HG02884 (cell line): ENCODE data around the gene SNX25.
A peak's percentile ranks its signal among the peaks of the same experiment; 100 is the strongest.

Experiments used
- ATAC-seq: cut with Tn5 transposase; IDR thresholded peaks from one replicate; pipeline ENCODE4 v1.9.1; 2021; ENCODE audit warnings: mild to moderate bottlenecking, moderate library complexity; ENCODE audit not compliant: unreplicated experiment

The SNX25 gene

DNA sequence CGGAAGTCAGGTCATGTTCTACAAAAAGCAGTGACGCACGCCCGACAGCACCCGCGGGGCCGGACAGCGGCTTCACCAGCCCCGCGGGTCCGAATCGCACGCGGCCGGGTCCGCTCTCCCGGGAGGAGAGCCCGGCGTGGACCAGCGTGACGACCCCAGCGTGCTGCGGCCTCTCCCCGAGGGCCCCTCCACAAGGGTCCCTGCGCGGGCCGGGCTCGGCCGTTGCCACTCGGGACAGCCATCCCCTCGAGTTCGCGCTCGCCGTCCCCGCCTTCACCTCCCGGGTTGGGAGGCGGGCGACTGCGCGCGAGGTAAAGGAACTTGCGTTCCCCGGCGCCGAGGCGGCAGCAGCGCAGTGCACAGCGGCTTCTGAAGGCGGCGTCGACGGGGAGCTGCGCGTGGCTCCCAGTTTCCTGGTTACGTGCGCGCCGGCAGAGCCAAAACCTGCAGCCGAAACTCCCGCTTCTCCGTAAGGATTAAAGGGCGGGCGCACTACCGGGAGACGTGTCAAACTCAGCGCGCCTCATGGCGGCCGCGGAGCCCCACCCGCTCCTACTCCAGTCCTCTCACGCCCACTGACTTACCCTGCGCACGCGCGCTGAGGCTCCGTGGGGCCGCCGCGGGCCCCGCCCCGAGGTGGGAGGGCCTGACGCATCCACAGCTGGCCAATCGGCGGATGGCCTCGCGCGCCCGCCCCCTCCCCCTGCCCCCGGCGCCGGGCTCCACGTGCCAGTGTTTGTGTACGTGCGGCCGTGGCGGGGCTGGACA is 186.7 kb downstream of the SNX25 start:
- peak; percentile 71 for ATAC-seq

DNA sequence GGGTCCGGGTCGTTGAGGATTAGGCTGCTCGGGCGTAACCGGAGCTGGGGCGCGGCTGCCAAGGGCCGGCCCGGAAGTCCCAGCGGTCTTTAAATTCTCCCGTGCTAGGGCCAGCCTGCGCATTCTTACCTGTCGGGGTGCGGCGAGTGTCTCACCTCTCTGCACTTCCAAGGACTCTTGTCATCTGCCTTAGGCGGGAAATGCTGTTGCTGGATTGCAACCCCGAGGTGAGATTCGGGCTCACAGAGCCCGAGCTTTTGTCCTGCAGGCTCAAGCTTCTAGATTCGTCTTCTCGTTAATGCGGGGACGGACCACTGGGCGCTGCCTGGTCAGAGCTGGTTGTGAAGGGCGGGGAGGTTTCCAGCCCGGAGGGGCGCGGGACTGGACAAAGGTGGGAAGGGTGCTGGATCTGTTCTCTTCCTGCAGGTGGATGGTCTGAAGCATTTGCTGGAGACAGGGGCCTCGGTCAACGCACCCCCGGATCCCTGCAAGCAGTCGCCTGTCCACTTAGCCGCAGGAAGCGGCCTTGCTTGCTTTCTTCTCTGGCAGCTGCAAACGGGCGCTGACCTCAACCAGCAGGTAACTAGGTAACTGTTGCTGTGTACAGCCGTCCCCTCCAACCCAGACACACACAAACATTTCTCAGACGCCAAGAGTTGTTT is 187.5 kb downstream of the SNX25 start, which contains the start of gene ANKRD37:
TSS of gene ANKRD37 (plus strand) at position 118 of the 662 bp plus-strand sequence. CDS start at position 201, 83 bp downstream.
- no peak for ATAC-seq

DNA sequence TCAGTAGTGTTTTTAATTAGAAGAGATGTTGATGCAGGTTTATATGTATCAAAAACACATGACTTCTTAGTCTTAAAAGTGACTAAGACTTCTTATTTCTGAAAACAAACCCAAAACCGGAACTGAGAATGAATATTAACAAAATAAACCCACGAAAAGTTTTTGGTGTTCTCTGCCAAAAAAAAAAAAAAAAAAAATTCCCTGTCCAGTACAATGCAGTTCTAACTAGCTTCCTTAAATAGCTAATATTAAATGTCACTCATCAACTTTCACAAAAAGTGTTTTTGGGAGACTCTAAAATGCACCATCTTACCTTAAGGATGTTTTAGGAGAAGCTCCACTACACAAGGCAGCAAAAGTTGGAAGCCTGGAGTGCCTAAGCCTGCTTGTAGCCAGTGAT is 189.2 kb downstream of the SNX25 start:
- no peak for ATAC-seq

DNA sequence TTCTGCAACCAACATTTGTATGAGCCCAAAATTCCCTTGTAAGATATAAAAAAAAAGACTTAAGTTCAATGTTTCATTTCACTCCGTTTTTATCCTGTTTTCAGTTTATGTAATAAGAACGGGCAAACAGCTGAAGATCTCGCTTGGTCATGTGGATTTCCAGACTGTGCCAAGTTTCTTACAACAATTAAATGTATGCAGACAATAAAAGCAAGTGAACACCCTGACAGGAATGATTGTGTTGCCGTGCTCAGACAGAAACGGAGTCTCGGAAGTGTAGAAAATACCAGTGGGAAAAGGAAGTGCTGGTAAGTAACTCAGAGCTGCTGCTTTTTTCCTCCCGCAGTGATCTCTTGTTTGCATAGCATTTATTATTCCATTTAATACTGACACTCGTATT is 190.1 kb downstream of the SNX25 start:
- no peak for ATAC-seq

DNA sequence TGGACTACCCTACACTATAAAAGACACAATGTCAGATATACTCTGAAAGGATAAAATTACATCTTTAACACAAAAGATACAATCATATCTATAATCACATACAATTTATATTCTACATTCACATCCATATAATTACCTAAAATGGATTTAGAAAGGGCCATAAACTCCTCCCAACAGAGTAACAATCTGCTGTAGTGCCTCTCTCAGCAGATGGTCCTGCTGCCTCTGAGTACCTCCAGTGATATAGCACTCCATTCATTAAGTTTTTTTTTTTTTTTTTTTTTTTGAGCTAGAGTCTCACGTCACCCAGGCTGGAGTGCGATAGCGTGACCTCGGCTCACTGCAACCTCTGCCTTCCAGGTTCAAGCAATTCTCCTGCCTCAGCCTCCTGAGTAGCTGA is 194.6 kb downstream of the SNX25 start:
- ATAC-seq, result no peak

DNA sequence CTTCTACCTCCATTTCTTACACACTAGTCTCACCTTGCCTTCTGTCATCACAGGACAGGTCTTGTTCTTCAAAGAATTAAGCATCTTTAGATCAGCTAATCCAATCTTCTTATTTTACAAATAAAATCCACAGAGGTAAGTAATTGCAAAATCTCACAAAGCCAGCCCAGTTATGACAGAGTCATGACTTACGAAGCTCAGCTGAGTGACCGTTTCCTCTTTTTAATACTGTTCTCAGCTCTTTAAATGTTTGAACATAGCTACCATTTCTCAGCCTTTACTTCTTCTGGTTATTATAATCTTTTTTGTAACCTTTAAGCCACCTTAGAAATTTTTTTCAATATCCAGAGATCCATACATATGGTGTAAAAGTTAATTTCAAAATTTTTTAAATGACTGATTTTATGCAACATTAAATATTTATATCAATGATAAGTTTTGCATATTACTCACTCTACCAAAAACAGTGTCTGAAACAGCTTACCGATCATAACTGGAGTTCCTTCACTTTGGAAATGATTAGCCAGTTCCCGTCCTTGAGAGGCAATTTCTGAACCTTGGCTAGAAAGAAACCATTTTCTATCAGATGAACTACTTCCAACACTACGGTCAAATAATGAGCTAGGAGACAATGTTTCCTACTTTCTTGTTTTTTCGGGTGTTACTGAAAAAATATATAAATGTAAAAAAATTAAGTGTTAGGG is 196.1 kb downstream of the SNX25 start:
- peak; percentile 63 for ATAC-seq

DNA sequence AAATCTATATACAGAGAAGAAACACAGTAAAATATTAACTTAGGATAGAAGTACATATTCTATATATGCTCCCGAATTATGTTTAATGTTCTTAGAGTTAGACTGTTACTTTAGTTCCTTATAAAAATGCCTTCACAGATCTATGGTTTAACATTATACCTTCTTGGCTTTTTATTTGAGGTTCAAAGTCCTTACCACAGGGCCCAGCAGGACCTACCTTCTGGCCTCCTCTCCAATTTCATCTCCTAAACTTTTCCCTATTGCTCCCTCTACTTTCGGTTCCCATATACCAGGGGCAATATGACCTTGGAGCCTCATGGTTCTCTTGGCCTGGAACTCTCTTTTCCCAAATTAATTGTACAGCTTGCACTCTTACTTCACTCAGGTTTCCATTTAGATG is 199.0 kb downstream of the SNX25 start:
- ATAC-seq, result no peak

DNA sequence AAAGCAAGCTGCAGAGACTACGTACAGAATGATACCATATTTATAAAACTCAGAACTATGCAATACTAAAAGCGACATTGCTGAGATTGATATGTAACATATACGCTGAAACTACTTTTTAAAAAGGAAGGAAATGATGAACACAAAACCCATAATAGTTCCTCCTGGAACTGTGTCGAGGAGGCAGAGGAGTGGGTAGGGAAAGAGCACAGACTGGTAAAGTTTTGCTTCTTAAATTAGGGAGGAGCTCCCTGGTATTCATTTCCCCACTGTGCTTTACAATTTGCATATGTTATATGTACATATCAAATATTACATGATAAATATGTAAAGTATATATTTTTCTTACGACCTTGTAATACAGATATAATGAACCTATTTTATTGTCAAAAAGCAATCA is 202.5 kb downstream of the SNX25 start:
- ATAC-seq, result no peak

DNA sequence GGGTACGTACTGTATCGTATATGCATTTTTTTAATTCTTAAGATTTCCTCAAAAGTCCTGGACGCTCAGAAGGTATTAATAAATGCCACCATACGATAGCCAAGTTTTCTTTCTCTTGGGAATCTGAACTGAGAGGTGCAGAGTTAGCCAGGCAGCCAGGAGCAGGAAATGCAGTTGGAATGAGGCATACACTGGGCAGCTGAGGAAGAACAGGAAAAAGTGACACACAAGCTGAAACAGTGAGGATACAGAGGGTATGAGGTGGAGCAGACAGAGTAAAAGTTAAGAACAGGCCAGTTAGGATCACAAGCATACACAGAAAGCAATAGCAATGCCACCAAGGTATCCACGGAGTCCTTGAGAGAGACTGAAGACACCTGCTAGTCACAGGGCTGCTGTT is 203.0 kb downstream of the SNX25 start:
- no peak for ATAC-seq
